ENCODE measurements around the gene WWC2.

- TF ChIP-seq CTCF (IDR thresholded peaks at IDR 0.05; ENCODE audit: insufficient read depth, low read length) (no peak), POLR2AphosphoS5 (IDR thresholded peaks at IDR 0.05; ENCODE audit: low read depth) (no peak), REST (IDR thresholded peaks at IDR 0.05; ENCODE audit: insufficient replicate concordance, low read depth) (no peak)
These were observed 3.0 kb downstream of the WWC2 start for GRCh38 chr4:183101956-183102480.

All from HL-60 (cell line).